Endodermal cell (in vitro differentiated cells): ENCODE measurements around the gene NGFR. TPM values are rescaled to one million over a fixed set of nuclear protein-coding genes. Genes with fewer than 3 reads are reported as not detected.

Experiments
- DNase-seq: peaks from one replicate; pipeline ENCODE4 v3.0.0-alpha.2; 2017
- H3K27ac ChIP-seq: 2 replicates; pipeline ENCODE4 v1.5.1; 2013; ENCODE audit warnings: mild to moderate bottlenecking, low read depth, low read length, moderate library complexity
- H3K27me3 ChIP-seq: 2 replicates; pipeline ENCODE4 v1.6.1; 2013; ENCODE audit warnings: mild to moderate bottlenecking, low read length, moderate library complexity; ENCODE audit not compliant: insufficient read depth, control insufficient read depth, poor library complexity, severe bottlenecking
- H3K36me3 ChIP-seq: 2 replicates; pipeline ENCODE4 v1.7.0; 2013; ENCODE audit warnings: mild to moderate bottlenecking, low read length, moderate library complexity; ENCODE audit not compliant: control insufficient read depth, insufficient read depth
- H3K4me1 ChIP-seq: one replicate; pipeline ENCODE4 v1.7.0; 2013; ENCODE audit warnings: low read length; ENCODE audit not compliant: control insufficient read depth, insufficient read depth
- H3K4me3 ChIP-seq: 2 replicates; pipeline ENCODE4 v1.5.1; 2013; ENCODE audit warnings: mild to moderate bottlenecking, low read length, moderate library complexity
- H3K9ac ChIP-seq: 2 replicates; pipeline ENCODE4 v1.6.1; 2013; ENCODE audit warnings: mild to moderate bottlenecking, low read length, moderate library complexity; ENCODE audit not compliant: poor library complexity, severe bottlenecking; ENCODE audit errors: extremely low read depth
- H3K9me3 ChIP-seq: 2 replicates; pipeline ENCODE4 v1.6.1; 2013; ENCODE audit warnings: mild to moderate bottlenecking, low read length, moderate library complexity; ENCODE audit not compliant: control insufficient read depth
- H3K27ac Mint-ChIP-seq: 2 replicates; pipeline ENCODE4 v1.8.0; 2020; ENCODE audit warnings: mixed read lengths
- H3K27me3 Mint-ChIP-seq: 2 replicates; pipeline ENCODE4 v1.8.0; 2021; ENCODE audit warnings: mild to moderate bottlenecking, mixed read lengths; ENCODE audit not compliant: insufficient read depth
- H3K36me3 Mint-ChIP-seq: 2 replicates; pipeline ENCODE4 v1.8.0; 2020; ENCODE audit warnings: low read depth, mixed read lengths
- H3K4me1 Mint-ChIP-seq: 2 replicates; pipeline ENCODE4 v1.8.0; 2020; ENCODE audit warnings: mixed read lengths
- H3K4me3 Mint-ChIP-seq: 2 replicates; pipeline ENCODE4 v1.8.0; 2020; ENCODE audit warnings: mild to moderate bottlenecking, moderate library complexity, mixed read lengths
- H3K9me3 Mint-ChIP-seq: 2 replicates; pipeline ENCODE4 v1.8.0; 2020; ENCODE audit warnings: mild to moderate bottlenecking, mixed read lengths
- CTCF ChIP-seq: fragments of 200-600 bp; sonication (generic); conservative IDR thresholded peaks from 2 replicates; pipeline ENCODE4 v1.5.0; 2021; ENCODE audit warnings: antibody characterized with exemption, mild to moderate bottlenecking
- WGBS, 2 experiments: methylation state at CpG; one replicate each; pipeline versions ENCODE4 v1.1.5 to v1.1.7; 2013; ENCODE audit warnings: missing lambda C conversion rate in 2 of 2, mixed read lengths in 1 of 2; ENCODE audit not compliant: insufficient coverage in 1 of 2, insufficient read length in 1 of 2; 5-methylcytosine and 5-hydroxymethylcytosine counted together
- total RNA-seq, 2 donors: library from RNA; stranded (reverse); fragmentation: NEBNext Ultra II Directional in 1 of 2; extraction: Animal tissue kit (Norgen Biotek cat#: 25700) in 1 of 2; gene quantifications; 2 replicates in 1 of 2; 3 replicates in 1 of 2; pipeline ENCODE4 v1.2.1, GENCODE V29; 2021

Gene NGFR
- total RNA-seq, 2 donors from 2014 or later, result 1.3 to 1.6 TPM

- no peaks in the 10 kb centered on the region for H3K4me1 Mint-ChIP-seq
- no peak overlapping the region for H3K4me3 ChIP-seq
- 82 to 86% methylated on average over 4 to 6 of the region's 6 CpGs for WGBS, 2 experiments
- no peaks in the 10 kb centered on the region for H3K36me3 Mint-ChIP-seq
- H3K9ac ChIP-seq, result no peak overlapping the region
- H3K9me3 Mint-ChIP-seq, result no peaks in the 10 kb centered on the region
- H3K9me3 ChIP-seq, result no peaks in the 10 kb centered on the region
- H3K27me3 ChIP-seq, result no peaks in the 10 kb centered on the region
- H3K27me3 Mint-ChIP-seq, result peaks cover 4% of the 10 kb centered on the region
- H3K4me3 Mint-ChIP-seq, result no peak overlapping the region
- no peaks in the 10 kb centered on the region for H3K36me3 ChIP-seq
- no peak for TF ChIP-seq CTCF
- no peak overlapping the region for H3K27ac ChIP-seq
- DNase-seq, result no peak
- no peaks in the 10 kb centered on the region for H3K4me1 ChIP-seq
- peak overlapping the region; percentile 4 for H3K27ac Mint-ChIP-seq
Measured at GRCh38 chr17:49522357-49522890, 27.3 kb downstream of the NGFR start.

- no peak overlapping the region for H3K27ac ChIP-seq
- TF ChIP-seq CTCF, result no peak
- Mint-ChIP-seq H3K36me3 (no peaks in the 10 kb centered on the region), H3K27me3 (peaks cover 4% of the 10 kb centered on the region), H3K9me3 (no peaks in the 10 kb centered on the region), H3K27ac (no peak overlapping the region), H3K4me1 (no peaks in the 10 kb centered on the region), H3K4me3 (no peak overlapping the region)
- H3K9me3 ChIP-seq, result no peaks in the 10 kb centered on the region
- WGBS, 2 experiments, result 83 to 90% methylated on average over 3 to 5 of the region's 5 CpGs
- H3K4me3 ChIP-seq, result no peak overlapping the region
- no peaks in the 10 kb centered on the region for H3K4me1 ChIP-seq
- no peak overlapping the region for H3K9ac ChIP-seq
- no peaks in the 10 kb centered on the region for H3K27me3 ChIP-seq
- H3K36me3 ChIP-seq, result no peaks in the 10 kb centered on the region
- no peak for DNase-seq
Measured at GRCh38 chr17:49523196-49523595, 28.1 kb downstream of the NGFR start.

GRCh38 chr17:49523706-49524472, 28.8 kb downstream of the NGFR start:
- WGBS, 2 experiments, result 89 to 90% methylated on average over 10 to 11 of the region's 11 CpGs
- no peaks in the 10 kb centered on the region for H3K9me3 ChIP-seq
- H3K36me3 ChIP-seq, result no peaks in the 10 kb centered on the region
- no peaks in the 10 kb centered on the region for H3K4me1 ChIP-seq
- Mint-ChIP-seq H3K27ac (no peak overlapping the region), H3K27me3 (peaks cover 4% of the 10 kb centered on the region), H3K36me3 (no peaks in the 10 kb centered on the region), H3K9me3 (no peaks in the 10 kb centered on the region), H3K4me3 (no peak overlapping the region), H3K4me1 (no peaks in the 10 kb centered on the region)
- peak; percentile 53 for DNase-seq
- H3K9ac ChIP-seq, result no peak overlapping the region
- H3K27me3 ChIP-seq, result no peaks in the 10 kb centered on the region
- no peak for TF ChIP-seq CTCF
- no peak overlapping the region for H3K4me3 ChIP-seq
- no peak overlapping the region for H3K27ac ChIP-seq
